D721Med (cell line): ENCODE data around the gene SMC1B.

Source experiments
- DNase-seq: peaks from one replicate; pipeline ENCODE4 v3.0.0; 2011; ENCODE audit warnings: low spot score; ENCODE audit not compliant: insufficient read length
- FAIRE-seq: peaks from 2 replicates; lab custom pipeline; 2011; peaks lifted over from hg19 to GRCh38; lab: Jason Lieb, UNC
- TF ChIP-seq, protein P1 (sequence below): IDR thresholded peaks from 2 replicates; pipeline ENCODE4 v1.5.1; 2012; ENCODE audit warnings: mild to moderate bottlenecking, control low read depth; ENCODE audit not compliant: insufficient read depth; ENCODE audit errors: missing control alignments

SMC1B gene

GRCh38 chr22:45418056-45418769 is 4.8 kb upstream of the SMC1B start:
- no peak for FAIRE-seq
- TF ChIP-seq, protein P1, sequence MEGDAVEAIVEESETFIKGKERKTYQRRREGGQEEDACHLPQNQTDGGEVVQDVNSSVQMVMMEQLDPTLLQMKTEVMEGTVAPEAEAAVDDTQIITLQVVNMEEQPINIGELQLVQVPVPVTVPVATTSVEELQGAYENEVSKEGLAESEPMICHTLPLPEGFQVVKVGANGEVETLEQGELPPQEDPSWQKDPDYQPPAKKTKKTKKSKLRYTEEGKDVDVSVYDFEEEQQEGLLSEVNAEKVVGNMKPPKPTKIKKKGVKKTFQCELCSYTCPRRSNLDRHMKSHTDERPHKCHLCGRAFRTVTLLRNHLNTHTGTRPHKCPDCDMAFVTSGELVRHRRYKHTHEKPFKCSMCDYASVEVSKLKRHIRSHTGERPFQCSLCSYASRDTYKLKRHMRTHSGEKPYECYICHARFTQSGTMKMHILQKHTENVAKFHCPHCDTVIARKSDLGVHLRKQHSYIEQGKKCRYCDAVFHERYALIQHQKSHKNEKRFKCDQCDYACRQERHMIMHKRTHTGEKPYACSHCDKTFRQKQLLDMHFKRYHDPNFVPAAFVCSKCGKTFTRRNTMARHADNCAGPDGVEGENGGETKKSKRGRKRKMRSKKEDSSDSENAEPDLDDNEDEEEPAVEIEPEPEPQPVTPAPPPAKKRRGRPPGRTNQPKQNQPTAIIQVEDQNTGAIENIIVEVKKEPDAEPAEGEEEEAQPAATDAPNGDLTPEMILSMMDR = no peak
- no peak for DNase-seq

DNA sequence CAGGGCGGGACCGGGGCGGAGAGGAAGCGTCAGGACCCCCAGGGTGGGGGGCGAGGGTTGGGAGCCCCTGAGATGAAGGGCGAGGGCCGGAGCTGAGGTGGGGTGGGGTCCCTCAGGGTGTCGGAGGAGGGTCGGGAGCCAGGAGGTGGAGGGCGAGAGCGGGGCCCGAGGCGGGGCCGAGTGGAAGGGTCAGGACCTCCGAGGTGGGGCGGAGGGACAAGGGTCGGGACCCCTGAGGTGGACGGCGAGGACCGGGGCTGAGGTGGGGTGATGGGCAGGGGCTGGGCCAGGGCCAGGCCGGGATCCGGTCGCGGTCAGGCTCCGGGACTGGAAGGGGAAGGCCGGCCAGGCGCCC is 409 bp downstream of the SMC1B start:
- DNase-seq (no peak), FAIRE-seq (no peak)
- TF ChIP-seq, protein P1 = no peak

- DNase-seq = no peak
- TF ChIP-seq, protein P1 = no peak
- no peak for FAIRE-seq
Observed at GRCh38 chr22:45407793-45408192, 5.6 kb downstream of the SMC1B start.

- FAIRE-seq = no peak
- DNase-seq = no peak
- TF ChIP-seq, protein P1 = no peak
Observed at GRCh38 chr22:45402466-45402985, 10.9 kb downstream of the SMC1B start.

GRCh38 chr22:45399712-45400445 is 13.5 kb downstream of the SMC1B start:
- TF ChIP-seq, protein P1 = no peak
- FAIRE-seq = no peak
- no peak for DNase-seq

DNA sequence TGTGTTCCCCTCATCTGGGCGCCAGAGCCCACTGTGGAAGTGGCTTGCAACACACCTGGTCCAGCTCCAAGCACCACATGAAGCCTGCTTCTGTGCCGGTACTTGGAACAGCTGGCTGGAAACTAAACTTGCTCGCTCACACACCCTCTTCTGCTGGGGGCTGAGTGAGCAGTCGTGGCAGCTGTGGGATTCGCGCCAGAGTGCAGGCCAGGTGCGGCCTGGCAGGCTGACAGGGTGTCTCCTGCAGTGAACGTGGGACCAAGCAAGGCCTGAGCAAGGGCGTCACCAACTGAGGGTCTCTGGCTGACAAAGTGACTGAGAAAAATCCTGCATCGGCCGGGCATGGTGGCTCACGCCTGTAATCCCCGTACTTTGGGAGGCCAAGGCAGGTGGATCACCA is 15.2 kb downstream of the SMC1B start:
- DNase-seq (no peak), FAIRE-seq (no peak)

More for the DNA sequence above, 15.2 kb downstream of the SMC1B start:
- TF ChIP-seq, protein P1 = no peak
